Transverse colon (tissue), 3 donors: ENCODE data around the gene UPK2.

ENCODE experiments used
- EP300 ChIP-seq: sonication (generic); formaldehyde crosslinking; IDR thresholded peaks from one replicate; pipeline ENCODE4 v1.6.1; 2017; ENCODE audit warnings: antibody characterized with exemption, low read depth
- POLR2A ChIP-seq: fragments of 450-650 bp; IDR thresholded peaks from one replicate; pipeline ENCODE4 v1.6.1; 2016; ENCODE audit warnings: antibody characterized with exemption, mild to moderate bottlenecking, moderate library complexity
- TF ChIP-seq, protein P1 (sequence below), 5 experiments: fragments of 200-600 bp in 3 of 5; fragments of 450-650 bp in 2 of 5; sonication (generic) in 3 of 5; IDR thresholded peaks; 1 replicate in 2 of 5; 2 replicates in 3 of 5; pipeline ENCODE4 v1.5.1; 2016 to 2017; ENCODE audit warnings: antibody characterized with exemption in 5 of 5, inconsistent platforms in 3 of 5, mild to moderate bottlenecking in 2 of 5, moderate library complexity in 1 of 5

DNA sequence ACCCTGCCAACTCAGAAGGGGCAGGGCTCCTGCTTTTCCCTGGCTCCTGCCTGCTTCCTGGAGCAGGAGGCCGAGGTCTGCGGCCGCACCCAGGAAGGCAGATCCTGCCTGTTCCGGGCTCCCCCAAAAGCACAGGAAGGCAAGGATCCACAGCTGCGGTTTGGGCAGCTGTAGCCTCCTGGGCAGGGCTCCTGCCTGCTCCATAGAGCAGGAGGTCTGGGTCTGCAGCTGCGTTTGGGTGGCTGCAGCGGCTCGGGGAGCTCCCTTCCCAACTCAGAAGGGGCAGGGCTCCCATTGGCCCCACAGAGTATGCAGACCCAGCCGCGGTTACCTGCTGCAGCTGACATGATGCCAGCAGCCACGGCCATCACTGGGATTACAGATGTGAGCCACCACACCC, 5.5 kb downstream of the UPK2 start:
- TF ChIP-seq, protein P1, sequence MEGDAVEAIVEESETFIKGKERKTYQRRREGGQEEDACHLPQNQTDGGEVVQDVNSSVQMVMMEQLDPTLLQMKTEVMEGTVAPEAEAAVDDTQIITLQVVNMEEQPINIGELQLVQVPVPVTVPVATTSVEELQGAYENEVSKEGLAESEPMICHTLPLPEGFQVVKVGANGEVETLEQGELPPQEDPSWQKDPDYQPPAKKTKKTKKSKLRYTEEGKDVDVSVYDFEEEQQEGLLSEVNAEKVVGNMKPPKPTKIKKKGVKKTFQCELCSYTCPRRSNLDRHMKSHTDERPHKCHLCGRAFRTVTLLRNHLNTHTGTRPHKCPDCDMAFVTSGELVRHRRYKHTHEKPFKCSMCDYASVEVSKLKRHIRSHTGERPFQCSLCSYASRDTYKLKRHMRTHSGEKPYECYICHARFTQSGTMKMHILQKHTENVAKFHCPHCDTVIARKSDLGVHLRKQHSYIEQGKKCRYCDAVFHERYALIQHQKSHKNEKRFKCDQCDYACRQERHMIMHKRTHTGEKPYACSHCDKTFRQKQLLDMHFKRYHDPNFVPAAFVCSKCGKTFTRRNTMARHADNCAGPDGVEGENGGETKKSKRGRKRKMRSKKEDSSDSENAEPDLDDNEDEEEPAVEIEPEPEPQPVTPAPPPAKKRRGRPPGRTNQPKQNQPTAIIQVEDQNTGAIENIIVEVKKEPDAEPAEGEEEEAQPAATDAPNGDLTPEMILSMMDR (IDR thresholded peaks at IDR 0.05): no peak
- no peak for TF ChIP-seq POLR2A
- no peak for TF ChIP-seq EP300
